ENCODE results near the gene SPDEF. TPM values are rescaled to one million over a fixed set of nuclear protein-coding genes. Genes with fewer than 3 reads are reported as not detected.

The SPDEF gene
- polyA plus RNA-seq, 2 of the 4 experiments (the other 2 are of a cell fraction) = 4.3 to 5.4 TPM

GRCh38 chr6:34583461-34583860 lies 27.3 kb upstream of the SPDEF start:
- ChIA-PET CTCF (interaction anchor here (1.3 to 1.8 kb wide), 3 partner anchors 32 to 123 kb away, joined by 4 read pairs; no protein-coding TSS in a partner anchor), POLR2A (no interaction called here)
- FAIRE-seq = no peak
- ATAC-seq = peak in 1 of 2 experiments; percentile 70; a peak in 3 of 6 replicates
- no peak overlapping the region for H3K4me3 ChIP-seq
- WGBS (ENCODE audit: missing lambda C conversion rate) = 87% methylated on average over 3 of the region's 6 CpGs
- no peak overlapping the region for H3K4me2 ChIP-seq
- TF ChIP-seq FOSB (CRISPR knock-in tag; IDR thresholded peaks at IDR 0.05) (no peak), RAD21 (conservative IDR thresholded peaks at IDR 0.05 in 1 of 2, IDR thresholded peaks at IDR 0.05 in 1 of 2) (peak; percentile 22 to 32; a peak in 3 of 5 replicates), CTCF (IDR thresholded peaks at IDR 0.05) (peak; percentile 29), SMC3 (IDR thresholded peaks at IDR 0.05) (peak; percentile 43; the same call in 1 of the 3 replicates)
- no peak overlapping the region for H3K27ac ChIP-seq
- DNase-seq (ENCODE audit: low read depth in 1 of 2, low spot score in 1 of 2) = no peak
- H3K9me3 ChIP-seq = no peaks in the 10 kb centered on the region
- H3K4me1 ChIP-seq = peaks cover 8% of the 10 kb centered on the region; the same call in 2 of the 3 replicates

- no peak for FAIRE-seq
- Histone ChIP-seq H3K9me3 (no peaks in the 10 kb centered on the region), H3K4me1 (peaks cover 8% of the 10 kb centered on the region; the same call in 2 of the 3 replicates), H3K4me3 (no peak overlapping the region), H3K4me2 (no peak overlapping the region), H3K27ac (no peak overlapping the region)
- DNase-seq (ENCODE audit: low read depth in 1 of 2, low spot score in 1 of 2) = no peak
- ChIA-PET CTCF (interaction anchor here (1.0 kb wide), 1 partner anchor 27 kb away, joined by 3 read pairs; no protein-coding TSS in a partner anchor), POLR2A (no interaction called here)
- WGBS (ENCODE audit: missing lambda C conversion rate) = 97% methylated on average over 3 of the region's 4 CpGs
- no peak for ATAC-seq
- TF ChIP-seq, protein P1, sequence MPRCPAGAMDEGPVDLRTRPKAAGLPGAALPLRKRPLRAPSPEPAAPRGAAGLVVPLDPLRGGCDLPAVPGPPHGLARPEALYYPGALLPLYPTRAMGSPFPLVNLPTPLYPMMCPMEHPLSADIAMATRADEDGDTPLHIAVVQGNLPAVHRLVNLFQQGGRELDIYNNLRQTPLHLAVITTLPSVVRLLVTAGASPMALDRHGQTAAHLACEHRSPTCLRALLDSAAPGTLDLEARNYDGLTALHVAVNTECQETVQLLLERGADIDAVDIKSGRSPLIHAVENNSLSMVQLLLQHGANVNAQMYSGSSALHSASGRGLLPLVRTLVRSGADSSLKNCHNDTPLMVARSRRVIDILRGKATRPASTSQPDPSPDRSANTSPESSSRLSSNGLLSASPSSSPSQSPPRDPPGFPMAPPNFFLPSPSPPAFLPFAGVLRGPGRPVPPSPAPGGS (IDR thresholded peaks at IDR 0.05) = no peak
- no peak for TF ChIP-seq EHF (CRISPR knock-in tag; IDR thresholded peaks at IDR 0.05)
- no peak for TF ChIP-seq ESRRA (IDR thresholded peaks at IDR 0.05; ENCODE audit: borderline replicate concordance, low read length)
- no peak for TF ChIP-seq RAD21 (conservative IDR thresholded peaks at IDR 0.05 in 1 of 2, IDR thresholded peaks at IDR 0.05 in 1 of 2)
- no peak for TF ChIP-seq ZFP36 (IDR thresholded peaks at IDR 0.05; ENCODE audit: borderline replicate concordance, partially characterized antibody)
- TF ChIP-seq RFX5 (IDR thresholded peaks at IDR 0.05) = no peak
- TF ChIP-seq SREBF2 (IDR thresholded peaks at IDR 0.05) = no peak
- TF ChIP-seq HDAC2 (IDR thresholded peaks at IDR 0.05) = no peak
- no peak for TF ChIP-seq CHD2 (IDR thresholded peaks at IDR 0.05; ENCODE audit: low read length, partially characterized antibody)
- no peak for TF ChIP-seq NPAS2 (CRISPR knock-in tag; IDR thresholded peaks at IDR 0.05; ENCODE audit: borderline replicate concordance)
- no peak for TF ChIP-seq CBX8 (IDR thresholded peaks at IDR 0.05)
- TF ChIP-seq RARB (CRISPR knock-in tag; IDR thresholded peaks at IDR 0.05) = no peak
- no peak for TF ChIP-seq USF2 (IDR thresholded peaks at IDR 0.05)
- no peak for TF ChIP-seq BHLHE40 (IDR thresholded peaks at IDR 0.05; ENCODE audit: low read depth, low read length)
- TF ChIP-seq PHF8 (IDR thresholded peaks at IDR 0.05; ENCODE audit: borderline replicate concordance, low read depth) = no peak
- TF ChIP-seq ZNF302 (CRISPR knock-in tag; IDR thresholded peaks at IDR 0.05) = no peak
- TF ChIP-seq RCOR1 (IDR thresholded peaks at IDR 0.05; ENCODE audit: low read depth, low read length) = no peak
- TF ChIP-seq CHD4 (IDR thresholded peaks at IDR 0.05; ENCODE audit: borderline replicate concordance) = no peak
Observed at GRCh38 chr6:34581561-34581920, 25.4 kb upstream of the SPDEF start.

All from A549 (cell line).